PC-3 (cell line): ENCODE measurements around the gene UBAP2.

ENCODE experiments used
- EZH2 ChIP-seq: fragments of 300-600 bp; sonication (generic); IDR thresholded peaks from one replicate; pipeline ENCODE4 v1.6.1; 2017; ENCODE audit warnings: antibody characterized with exemption, mild to moderate bottlenecking, low read length; ENCODE audit not compliant: unreplicated experiment
- EZH2phosphoT487 ChIP-seq: fragments of 300-600 bp; sonication (generic); IDR thresholded peaks from 2 replicates; pipeline ENCODE4 v1.6.1; 2018; ENCODE audit warnings: mild to moderate bottlenecking, antibody characterized with exemption, low read length, borderline replicate concordance
- TF ChIP-seq, protein P1 (sequence below): fragments of 300-600 bp; sonication (generic); conservative IDR thresholded peaks from 2 replicates; pipeline ENCODE4 v1.5.1; 2017; ENCODE audit warnings: antibody characterized with exemption, low read depth, mild to moderate bottlenecking, low read length

DNA sequence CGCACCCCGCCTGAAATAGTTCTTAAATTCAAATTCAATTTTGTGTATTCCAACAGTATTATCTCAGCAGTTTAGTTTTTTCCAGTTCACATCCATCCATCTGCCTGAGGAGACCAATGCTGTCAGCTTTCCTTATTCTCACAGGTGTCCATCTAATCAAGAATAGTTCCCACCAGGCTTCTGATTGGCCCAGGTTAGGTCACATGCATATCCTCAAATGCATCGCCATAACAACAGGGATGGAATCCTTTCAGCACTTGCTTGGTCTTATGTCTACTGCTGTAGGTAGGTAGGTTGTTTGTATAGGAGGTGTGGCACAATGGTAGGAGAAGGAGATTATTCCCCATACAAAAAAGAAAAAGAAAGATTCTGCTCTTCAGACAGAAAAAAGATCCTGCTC, 140.6 kb downstream of the UBAP2 start:
- no peak for TF ChIP-seq EZH2
- TF ChIP-seq, protein P1, sequence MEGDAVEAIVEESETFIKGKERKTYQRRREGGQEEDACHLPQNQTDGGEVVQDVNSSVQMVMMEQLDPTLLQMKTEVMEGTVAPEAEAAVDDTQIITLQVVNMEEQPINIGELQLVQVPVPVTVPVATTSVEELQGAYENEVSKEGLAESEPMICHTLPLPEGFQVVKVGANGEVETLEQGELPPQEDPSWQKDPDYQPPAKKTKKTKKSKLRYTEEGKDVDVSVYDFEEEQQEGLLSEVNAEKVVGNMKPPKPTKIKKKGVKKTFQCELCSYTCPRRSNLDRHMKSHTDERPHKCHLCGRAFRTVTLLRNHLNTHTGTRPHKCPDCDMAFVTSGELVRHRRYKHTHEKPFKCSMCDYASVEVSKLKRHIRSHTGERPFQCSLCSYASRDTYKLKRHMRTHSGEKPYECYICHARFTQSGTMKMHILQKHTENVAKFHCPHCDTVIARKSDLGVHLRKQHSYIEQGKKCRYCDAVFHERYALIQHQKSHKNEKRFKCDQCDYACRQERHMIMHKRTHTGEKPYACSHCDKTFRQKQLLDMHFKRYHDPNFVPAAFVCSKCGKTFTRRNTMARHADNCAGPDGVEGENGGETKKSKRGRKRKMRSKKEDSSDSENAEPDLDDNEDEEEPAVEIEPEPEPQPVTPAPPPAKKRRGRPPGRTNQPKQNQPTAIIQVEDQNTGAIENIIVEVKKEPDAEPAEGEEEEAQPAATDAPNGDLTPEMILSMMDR = no peak
- no peak for TF ChIP-seq EZH2phosphoT487
